Upper lobe of left lung (tissue), 4 donors: ENCODE data around the gene GLYATL3.

ENCODE experiments used
- CTCF ChIP-seq, 6 experiments: fragments of 450-650 bp in 4 of 6; fragments of 200-600 bp in 2 of 6; sonication (generic) in 2 of 6; IDR thresholded peaks; one replicate each; pipeline ENCODE4 v1.5.1; 2016 to 2019; ENCODE audit warnings: antibody characterized with exemption in 6 of 6
- POLR2A ChIP-seq, 4 donors: fragments of 450-650 bp; IDR thresholded peaks; one replicate each; pipeline ENCODE4 v1.5.1; 2016 to 2017; ENCODE audit warnings: antibody characterized with exemption in 4 of 4, mild to moderate bottlenecking in 2 of 4

- no peak for TF ChIP-seq POLR2A (IDR thresholded peaks at IDR 0.05)
- TF ChIP-seq CTCF (IDR thresholded peaks at IDR 0.05): no peak
Measured at GRCh38 chr6:49548613-49549304, 49.0 kb downstream of the GLYATL3 start.
